Measurements from ENCODE around the gene CCDC137.
A peak's percentile ranks its signal among the peaks of the same experiment; 100 is the strongest.

CCDC137 gene

DNA sequence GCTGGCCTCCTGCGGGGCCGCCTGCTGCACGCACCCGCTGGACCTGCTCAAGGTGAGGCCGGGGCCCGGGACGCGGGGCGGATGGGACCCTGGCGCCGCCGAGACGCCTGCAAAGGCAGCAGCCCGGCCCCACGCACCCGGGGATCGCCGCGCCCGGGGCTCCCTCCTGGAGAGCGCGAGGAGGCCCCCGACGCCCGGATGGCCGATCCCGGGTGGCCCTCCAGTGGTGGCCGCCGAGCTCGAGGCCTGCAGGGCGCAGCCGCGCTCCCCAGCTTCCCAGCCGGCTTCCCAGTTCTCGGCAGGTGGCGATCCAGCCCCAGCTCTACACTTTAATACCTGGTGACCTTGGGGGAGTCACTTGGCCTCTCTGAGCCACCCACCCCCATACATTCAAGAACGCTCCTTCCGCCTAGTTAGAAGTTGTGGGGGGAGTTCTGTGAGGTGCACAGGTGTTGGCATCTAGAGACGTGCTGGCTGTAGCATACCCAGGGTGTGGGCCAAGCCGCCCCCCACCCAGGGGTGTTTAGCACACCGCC is 46.0 kb downstream of the CCDC137 start:
- Histone ChIP-seq H3K27me3 (ENCODE audit: control insufficient read depth in 1 of 2, insufficient read depth in 2 of 2, low read length in 2 of 2) (peaks cover 0 to 6% of the 10 kb centered on the region in 2 donors), H3K36me3 (ENCODE audit: control insufficient read depth in 2 of 2, insufficient read depth in 2 of 2, low read length in 2 of 2) (no peaks in the 10 kb centered on the region), H3K4me3 (ENCODE audit: low read length in 2 of 2) (peak overlapping the region; percentile 1 to 75), H3K27ac (ENCODE audit: low read length) (no peak overlapping the region), H3K4me1 (ENCODE audit: control insufficient read depth, insufficient read depth, low read length) (peaks cover 30% of the 10 kb centered on the region), H3K9ac (ENCODE audit: low read length in 2 of 2) (peak overlapping the region; percentile 14 to 58), H3K9me3 (ENCODE audit: control insufficient read depth in 2 of 2, low read length in 2 of 2) (no peaks in the 10 kb centered on the region)

- no peaks in the 10 kb centered on the region for H3K36me3 ChIP-seq (ENCODE audit: control insufficient read depth in 2 of 2, insufficient read depth in 2 of 2, low read length in 2 of 2)
- peak overlapping the region; percentile 1 to 75 for H3K4me3 ChIP-seq (ENCODE audit: low read length in 2 of 2)
- no peak overlapping the region for H3K27ac ChIP-seq (ENCODE audit: low read length)
- H3K4me1 ChIP-seq (ENCODE audit: control insufficient read depth, insufficient read depth, low read length), result peaks cover 30% of the 10 kb centered on the region
- no peaks in the 10 kb centered on the region for H3K9me3 ChIP-seq (ENCODE audit: control insufficient read depth in 2 of 2, low read length in 2 of 2)
- peaks cover 0 to 6% of the 10 kb centered on the region in 2 donors for H3K27me3 ChIP-seq (ENCODE audit: control insufficient read depth in 1 of 2, insufficient read depth in 2 of 2, low read length in 2 of 2)
- peak overlapping the region; percentile 14 to 58 for H3K9ac ChIP-seq (ENCODE audit: low read length in 2 of 2)
Measured at GRCh38 chr17:81713004-81713555, 46.5 kb downstream of the CCDC137 start.

DNA sequence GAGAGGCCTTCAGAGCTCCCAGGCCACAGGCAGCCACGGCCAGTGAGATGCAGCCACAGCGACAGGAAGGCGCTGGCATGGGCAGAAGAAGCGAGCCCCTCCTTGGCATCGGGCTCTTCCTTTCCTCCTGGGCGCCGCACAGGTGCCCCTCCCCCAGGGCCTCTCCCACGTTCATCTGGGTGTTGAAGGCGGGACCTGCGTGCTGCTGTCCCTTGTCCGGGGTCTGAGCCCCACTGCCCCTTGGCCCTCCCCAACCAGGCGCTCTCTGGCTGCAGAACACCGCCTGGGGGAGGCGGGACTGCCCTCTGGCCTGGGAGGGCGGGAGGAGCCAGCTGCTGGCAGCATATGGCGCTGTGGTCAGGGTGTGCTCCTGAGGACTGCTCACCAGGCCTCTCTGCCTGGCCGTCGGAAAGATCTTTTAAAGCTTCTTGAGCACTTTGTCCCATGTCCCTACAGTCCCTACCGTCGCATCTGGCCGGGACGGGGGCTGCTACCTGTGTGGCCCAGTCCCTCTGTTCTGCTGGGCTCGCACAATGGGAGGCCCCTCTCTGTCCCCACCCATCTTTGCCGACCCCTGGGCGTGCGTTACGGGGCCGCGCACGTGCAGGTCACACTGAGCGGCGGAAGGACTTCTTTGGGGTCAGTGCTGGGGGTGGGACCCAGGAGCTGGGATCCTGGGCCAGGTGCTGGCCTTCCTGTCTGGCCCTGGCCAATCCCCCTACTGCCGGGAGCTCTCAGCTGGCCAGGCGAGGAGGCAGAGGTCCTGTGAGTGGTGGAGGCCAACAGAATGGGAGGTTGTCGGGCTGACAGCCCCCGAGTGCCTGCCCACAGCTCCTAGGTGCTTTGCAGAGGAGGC is 47.2 kb downstream of the CCDC137 start:
- Histone ChIP-seq H3K9ac (ENCODE audit: low read length in 2 of 2) (no peak overlapping the region), H3K36me3 (ENCODE audit: control insufficient read depth in 2 of 2, insufficient read depth in 2 of 2, low read length in 2 of 2) (no peaks in the 10 kb centered on the region), H3K9me3 (ENCODE audit: control insufficient read depth in 2 of 2, low read length in 2 of 2) (no peaks in the 10 kb centered on the region), H3K4me1 (ENCODE audit: control insufficient read depth, insufficient read depth, low read length) (peaks cover 30% of the 10 kb centered on the region), H3K27me3 (ENCODE audit: control insufficient read depth in 1 of 2, insufficient read depth in 2 of 2, low read length in 2 of 2) (peaks cover 0 to 6% of the 10 kb centered on the region in 2 donors), H3K4me3 (ENCODE audit: low read length in 2 of 2) (peak overlapping the region in 1 of 2 donors; percentile 15), H3K27ac (ENCODE audit: low read length) (no peak overlapping the region)

DNA sequence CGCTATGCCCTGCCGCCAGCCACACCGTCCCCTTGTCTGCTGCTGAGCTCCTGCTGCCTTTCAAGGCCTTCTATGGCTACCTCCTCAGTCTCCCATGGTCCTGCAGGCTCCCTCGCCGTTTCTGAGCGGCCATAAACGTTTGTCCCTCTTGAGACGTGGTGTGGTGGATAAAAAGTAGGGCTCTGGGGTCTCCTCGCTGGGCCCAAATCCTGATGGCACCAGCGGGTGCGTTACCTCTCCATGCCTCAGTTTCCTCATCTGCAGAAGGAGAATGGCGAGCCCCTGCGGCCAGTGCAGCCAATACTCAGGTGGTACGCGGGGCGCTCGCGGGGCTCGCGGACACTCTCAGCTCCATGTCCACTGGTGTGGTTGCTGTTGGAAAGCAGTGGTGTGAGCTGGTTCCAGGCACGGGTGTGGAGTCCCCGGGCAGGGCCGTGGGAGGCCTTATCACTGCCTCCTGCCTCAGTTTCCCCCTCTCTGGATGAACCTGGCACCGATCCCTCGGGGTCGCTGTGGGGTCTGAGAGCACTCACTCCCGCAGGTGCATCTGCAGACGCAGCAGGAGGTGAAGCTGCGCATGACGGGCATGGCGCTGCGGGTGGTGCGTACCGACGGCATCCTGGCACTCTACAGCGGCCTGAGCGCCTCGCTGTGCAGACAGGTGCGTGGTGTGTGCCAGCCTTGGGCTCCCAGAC is 48.0 kb downstream of the CCDC137 start:
- H3K36me3 ChIP-seq (ENCODE audit: control insufficient read depth in 2 of 2, insufficient read depth in 2 of 2, low read length in 2 of 2), result no peaks in the 10 kb centered on the region
- H3K4me3 ChIP-seq (ENCODE audit: low read length in 2 of 2), result no peak overlapping the region
- no peak overlapping the region for H3K27ac ChIP-seq (ENCODE audit: low read length)

GRCh38 chr17:81715107-81715871 is 48.8 kb downstream of the CCDC137 start:
- Histone ChIP-seq H3K27ac (ENCODE audit: low read length) (no peak overlapping the region), H3K4me3 (ENCODE audit: low read length in 2 of 2) (no peak overlapping the region), H3K9me3 (ENCODE audit: control insufficient read depth in 2 of 2, low read length in 2 of 2) (no peaks in the 10 kb centered on the region), H3K27me3 (ENCODE audit: control insufficient read depth in 1 of 2, insufficient read depth in 2 of 2, low read length in 2 of 2) (peaks cover 0 to 6% of the 10 kb centered on the region in 2 donors), H3K36me3 (ENCODE audit: control insufficient read depth in 2 of 2, insufficient read depth in 2 of 2, low read length in 2 of 2) (no peaks in the 10 kb centered on the region), H3K9ac (ENCODE audit: low read length in 2 of 2) (no peak overlapping the region), H3K4me1 (ENCODE audit: control insufficient read depth, insufficient read depth, low read length) (peaks cover 27% of the 10 kb centered on the region)

More for the DNA sequence above, 48.0 kb downstream of the CCDC137 start:
- Histone ChIP-seq H3K9ac (ENCODE audit: low read length in 2 of 2) (no peak overlapping the region), H3K4me1 (ENCODE audit: control insufficient read depth, insufficient read depth, low read length) (peaks cover 30% of the 10 kb centered on the region), H3K9me3 (ENCODE audit: control insufficient read depth in 2 of 2, low read length in 2 of 2) (no peaks in the 10 kb centered on the region), H3K27me3 (ENCODE audit: control insufficient read depth in 1 of 2, insufficient read depth in 2 of 2, low read length in 2 of 2) (peaks cover 0 to 6% of the 10 kb centered on the region in 2 donors)

DNA sequence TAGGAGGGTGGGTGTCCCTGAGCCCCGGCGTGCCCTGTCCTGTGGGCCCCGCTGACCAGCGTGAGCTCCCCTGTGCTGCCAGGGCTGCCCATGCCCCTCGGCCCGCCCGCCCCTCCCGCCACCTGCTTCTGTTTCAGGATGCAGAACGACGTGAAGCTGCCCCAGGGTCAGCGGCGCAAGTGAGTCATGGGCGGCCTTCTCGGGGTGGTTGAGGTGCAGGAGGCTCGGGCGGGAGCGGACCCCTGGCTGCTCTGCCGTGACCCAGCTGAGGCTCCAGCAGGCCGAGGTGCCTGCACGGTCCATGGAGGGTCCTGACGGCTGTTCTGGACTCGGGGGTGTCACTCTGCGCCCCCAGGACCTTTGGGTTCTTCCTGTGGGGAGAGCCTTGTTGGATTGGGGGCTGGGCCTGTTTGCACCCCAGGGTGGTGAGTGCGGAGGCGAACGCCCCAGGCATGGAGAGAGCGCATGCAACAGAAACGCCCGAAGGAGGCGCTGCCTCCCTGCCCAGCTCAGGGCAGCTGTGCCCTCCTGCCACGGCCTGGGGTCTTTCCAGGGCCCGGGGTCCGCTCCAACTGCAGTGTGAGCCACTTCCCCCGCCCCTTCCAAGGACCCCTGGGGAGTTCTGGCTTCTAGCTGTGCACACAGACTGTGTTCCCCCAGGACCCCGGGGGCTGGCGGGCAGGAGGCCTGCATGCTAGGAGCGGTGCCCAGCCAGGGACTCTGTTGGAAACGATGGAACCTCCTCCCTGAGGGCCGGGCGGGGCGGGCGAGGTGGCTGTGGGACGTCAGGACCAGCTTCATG is 49.5 kb downstream of the CCDC137 start:
- no peaks in the 10 kb centered on the region for H3K36me3 ChIP-seq (ENCODE audit: control insufficient read depth in 2 of 2, insufficient read depth in 2 of 2, low read length in 2 of 2)
- H3K9ac ChIP-seq (ENCODE audit: low read length in 2 of 2), result no peak overlapping the region
- H3K9me3 ChIP-seq (ENCODE audit: control insufficient read depth in 2 of 2, low read length in 2 of 2), result no peaks in the 10 kb centered on the region
- H3K4me1 ChIP-seq (ENCODE audit: control insufficient read depth, insufficient read depth, low read length), result peaks cover 19% of the 10 kb centered on the region
- H3K4me3 ChIP-seq (ENCODE audit: low read length in 2 of 2), result no peak overlapping the region
- no peak overlapping the region for H3K27ac ChIP-seq (ENCODE audit: low read length)
- peaks cover 0 to under 1% of the 10 kb centered on the region in 2 donors for H3K27me3 ChIP-seq (ENCODE audit: control insufficient read depth in 1 of 2, insufficient read depth in 2 of 2, low read length in 2 of 2)

GRCh38 chr17:81716674-81716996 is 50.1 kb downstream of the CCDC137 start:
- no peak overlapping the region for H3K9ac ChIP-seq (ENCODE audit: low read length in 2 of 2)
- H3K4me1 ChIP-seq (ENCODE audit: control insufficient read depth, insufficient read depth, low read length), result peaks cover 14% of the 10 kb centered on the region
- H3K9me3 ChIP-seq (ENCODE audit: control insufficient read depth in 2 of 2, low read length in 2 of 2), result no peaks in the 10 kb centered on the region
- H3K27ac ChIP-seq (ENCODE audit: low read length), result no peak overlapping the region
- H3K4me3 ChIP-seq (ENCODE audit: low read length in 2 of 2), result no peak overlapping the region
- no peaks in the 10 kb centered on the region for H3K36me3 ChIP-seq (ENCODE audit: control insufficient read depth in 2 of 2, insufficient read depth in 2 of 2, low read length in 2 of 2)
- no peaks in the 10 kb centered on the region for H3K27me3 ChIP-seq (ENCODE audit: control insufficient read depth in 1 of 2, insufficient read depth in 2 of 2, low read length in 2 of 2)

GRCh38 chr17:81717049-81717765 is 50.7 kb downstream of the CCDC137 start:
- Histone ChIP-seq H3K36me3 (ENCODE audit: control insufficient read depth in 2 of 2, insufficient read depth in 2 of 2, low read length in 2 of 2) (no peaks in the 10 kb centered on the region), H3K4me1 (ENCODE audit: control insufficient read depth, insufficient read depth, low read length) (peaks cover 11% of the 10 kb centered on the region), H3K9ac (ENCODE audit: low read length in 2 of 2) (no peak overlapping the region), H3K4me3 (ENCODE audit: low read length in 2 of 2) (no peak overlapping the region), H3K27me3 (ENCODE audit: control insufficient read depth in 1 of 2, insufficient read depth in 2 of 2, low read length in 2 of 2) (peaks cover 2 to 3% of the 10 kb centered on the region in 2 donors), H3K27ac (ENCODE audit: low read length) (no peak overlapping the region), H3K9me3 (ENCODE audit: control insufficient read depth in 2 of 2, low read length in 2 of 2) (no peaks in the 10 kb centered on the region)

GRCh38 chr17:81717766-81718089 is 51.2 kb downstream of the CCDC137 start:
- Histone ChIP-seq H3K9me3 (ENCODE audit: control insufficient read depth in 2 of 2, low read length in 2 of 2) (no peaks in the 10 kb centered on the region), H3K4me1 (ENCODE audit: control insufficient read depth, insufficient read depth, low read length) (peaks cover 7% of the 10 kb centered on the region), H3K4me3 (ENCODE audit: low read length in 2 of 2) (no peak overlapping the region), H3K27ac (ENCODE audit: low read length) (no peak overlapping the region), H3K9ac (ENCODE audit: low read length in 2 of 2) (no peak overlapping the region), H3K36me3 (ENCODE audit: control insufficient read depth in 2 of 2, insufficient read depth in 2 of 2, low read length in 2 of 2) (no peaks in the 10 kb centered on the region), H3K27me3 (ENCODE audit: control insufficient read depth in 1 of 2, insufficient read depth in 2 of 2, low read length in 2 of 2) (peaks cover 4 to 5% of the 10 kb centered on the region in 2 donors)

Measured in stomach smooth muscle (tissue), 2 donors.